Chondrocyte (in vitro differentiated cells): ENCODE measurements around the gene ZCCHC10. TPM values are rescaled to one million over a fixed set of nuclear protein-coding genes. Genes with fewer than 3 reads are reported as not detected.

Source experiments
- DNase-seq: peaks from one replicate; pipeline ENCODE4 v3.0.0; 2021; ENCODE audit warnings: mixed read lengths, low spot score
- H3K27ac Mint-ChIP-seq: one replicate; pipeline ENCODE4 v1.8.0; 2021; ENCODE audit warnings: mild to moderate bottlenecking, moderate library complexity, mixed read lengths; ENCODE audit not compliant: unreplicated experiment
- H3K27me3 Mint-ChIP-seq: 2 replicates; pipeline ENCODE4 v1.8.0; 2021; ENCODE audit warnings: low read depth, mixed read lengths
- H3K36me3 Mint-ChIP-seq: 2 replicates; pipeline ENCODE4 v1.8.0; 2021; ENCODE audit warnings: low read depth, mixed read lengths
- H3K4me1 Mint-ChIP-seq: 2 replicates; pipeline ENCODE4 v1.8.0; 2021; ENCODE audit warnings: low read depth, mild to moderate bottlenecking, mixed read lengths
- H3K4me3 Mint-ChIP-seq: one replicate; pipeline ENCODE4 v1.8.0; 2021; ENCODE audit warnings: mild to moderate bottlenecking, moderate library complexity, mixed read lengths; ENCODE audit not compliant: unreplicated experiment
- H3K9me3 Mint-ChIP-seq: 2 replicates; pipeline ENCODE4 v1.8.0; 2021; ENCODE audit warnings: low read depth, mixed read lengths
- CTCF ChIP-seq: fragments of 200-600 bp; sonication (generic); IDR thresholded peaks from 2 replicates; pipeline ENCODE4 v1.5.0; 2021; ENCODE audit warnings: antibody characterized with exemption, mild to moderate bottlenecking, moderate library complexity
- total RNA-seq: library from RNA; stranded (reverse); gene quantifications from 3 replicates; pipeline ENCODE4 v1.2.1, GENCODE V29; 2021

The ZCCHC10 gene
- total RNA-seq, 1 donor from 2014 or later: 19.9 TPM

DNA sequence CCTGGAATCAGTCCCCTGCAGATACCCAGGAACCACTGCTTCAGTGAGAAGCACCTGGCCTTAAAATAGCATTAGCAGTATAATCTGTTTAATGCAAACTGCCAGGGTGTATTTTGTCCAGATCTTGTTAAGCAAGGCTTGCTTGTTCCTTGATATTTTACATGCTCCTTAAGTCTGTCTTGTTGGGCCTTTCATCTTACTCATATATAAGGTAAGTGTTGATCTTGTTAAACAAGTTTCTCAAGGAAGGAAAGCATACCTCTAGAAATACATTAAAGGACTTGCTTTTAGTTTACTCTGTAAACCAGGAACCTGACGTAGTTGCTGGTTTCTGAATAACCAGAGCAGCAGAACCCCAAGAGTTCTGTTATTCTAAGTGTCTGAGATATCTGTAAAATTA is 39.1 kb upstream of the ZCCHC10 start:
- Mint-ChIP-seq H3K27me3 (no peaks in the 10 kb centered on the region), H3K9me3 (no peaks in the 10 kb centered on the region), H3K27ac (no peak overlapping the region), H3K4me1 (peaks cover 12% of the 10 kb centered on the region), H3K36me3 (peaks cover 16% of the 10 kb centered on the region), H3K4me3 (no peak overlapping the region)
- DNase-seq: no peak
- TF ChIP-seq CTCF: no peak

GRCh38 chr5:133063965-133064364 is 37.6 kb upstream of the ZCCHC10 start:
- DNase-seq: no peak

GRCh38 chr5:133062276-133062675 is 35.9 kb upstream of the ZCCHC10 start:
- TF ChIP-seq CTCF: no peak
- peaks cover 19% of the 10 kb centered on the region for H3K4me1 Mint-ChIP-seq
- H3K4me3 Mint-ChIP-seq: no peak overlapping the region
- no peak overlapping the region for H3K27ac Mint-ChIP-seq
- no peak for DNase-seq
- H3K36me3 Mint-ChIP-seq: peaks cover 3% of the 10 kb centered on the region
- H3K27me3 Mint-ChIP-seq: no peaks in the 10 kb centered on the region
- H3K9me3 Mint-ChIP-seq: no peaks in the 10 kb centered on the region

More at GRCh38 chr5:133063965-133064364, 37.6 kb upstream of the ZCCHC10 start:
- Mint-ChIP-seq H3K27me3 (no peaks in the 10 kb centered on the region), H3K27ac (no peak overlapping the region), H3K36me3 (peaks cover 8% of the 10 kb centered on the region), H3K4me1 (peaks cover 12% of the 10 kb centered on the region), H3K4me3 (no peak overlapping the region), H3K9me3 (no peaks in the 10 kb centered on the region)
- no peak for TF ChIP-seq CTCF

DNA sequence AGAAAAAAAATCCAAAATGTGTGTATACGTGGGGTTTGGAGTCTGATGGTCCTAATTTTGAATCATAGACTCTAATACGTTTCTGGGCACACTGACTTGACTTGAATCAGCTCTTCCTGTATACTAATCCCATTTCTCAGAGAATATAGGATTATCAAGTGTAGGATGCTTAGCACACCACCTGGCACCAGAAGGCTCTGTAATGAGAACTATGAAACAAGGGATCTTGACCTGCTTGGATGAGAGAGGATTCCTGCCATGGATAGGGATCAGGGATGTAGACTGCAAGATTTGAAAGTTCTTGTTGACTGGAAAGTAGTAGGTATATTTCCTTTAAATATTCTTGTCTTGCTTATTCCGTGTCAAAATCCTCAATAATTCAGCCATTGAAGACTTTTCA is 33.3 kb upstream of the ZCCHC10 start:
- no peaks in the 10 kb centered on the region for H3K27me3 Mint-ChIP-seq

GRCh38 chr5:133056891-133057290 is 30.5 kb upstream of the ZCCHC10 start:
- no peak for TF ChIP-seq CTCF
- no peak for DNase-seq
- Mint-ChIP-seq H3K4me1 (peaks cover 45% of the 10 kb centered on the region), H3K9me3 (no peaks in the 10 kb centered on the region), H3K27me3 (no peaks in the 10 kb centered on the region), H3K27ac (no peak overlapping the region), H3K4me3 (no peak overlapping the region), H3K36me3 (no peaks in the 10 kb centered on the region)

More for the DNA sequence above, 33.3 kb upstream of the ZCCHC10 start:
- no peak for TF ChIP-seq CTCF
- Mint-ChIP-seq H3K36me3 (no peaks in the 10 kb centered on the region), H3K9me3 (no peaks in the 10 kb centered on the region), H3K4me1 (peaks cover 38% of the 10 kb centered on the region), H3K27ac (no peak overlapping the region), H3K4me3 (no peak overlapping the region)
- DNase-seq: no peak
